HCT116 (cell line): ENCODE results near the gene SAPCD2. TPM values are rescaled to one million over a fixed set of nuclear protein-coding genes. Genes with fewer than 3 reads are reported as not detected.

Source experiments
- ATAC-seq: fragments of 200-7000 bp; cut with Tn5 transposase; 2 replicates; pipeline ENCODE4 v1.9.1; 2020; ENCODE audit warnings: mild to moderate bottlenecking, moderate library complexity
- BruUV-seq: library from RNA; stranded (reverse); fragments of 400-500 nt; replicated peaks from 2 replicates; lab custom pipeline; 2021; lab: Mats Ljungman, UMichigan
- CTCF ChIA-PET: fragments of 300-600 bp; sonication (Branson Sonifier 250); formaldehyde crosslinking; loops from one replicate; lab custom pipeline; 2021; ENCODE audit warnings: antibody characterized with exemption; lab: Charles Lee
- POLR2A ChIA-PET: fragments of 300-600, 350-600 bp; sonication (Branson Sonifier 250); formaldehyde crosslinking; loops from one replicate; lab custom pipeline; 2021; ENCODE audit warnings: antibody characterized with exemption; lab: Charles Lee
- RAD21 ChIA-PET, 2 experiments: fragments of 300-600 bp; sonication (Branson Sonifier 250); formaldehyde crosslinking; loops; one replicate each; lab custom pipeline; 2023; ENCODE audit warnings: low total read pairs in 2 of 2; ENCODE audit not compliant: uncharacterized antibody in 2 of 2, unreplicated experiment in 2 of 2, low non-redundant PET in 1 of 2; lab: Charles Lee
- DNase-seq: peaks from one replicate; pipeline ENCODE4 v3.0.0-alpha.2; 2010; ENCODE audit warnings: low read depth, low spot score
- H2AFZ ChIP-seq: fragments of 200-600 bp; shearing (Covaris generic), sonication (generic); 2 replicates; pipeline ENCODE4 v1.6.1; 2017; ENCODE audit warnings: low read depth, mixed run types, mixed read lengths, antibody characterized with exemption, low read length; ENCODE audit not compliant: poor library complexity, severe bottlenecking
- H3K27ac ChIP-seq: 2 replicates; pipeline ENCODE4 v1.5.1; 2012; ENCODE audit warnings: low read depth, low read length
- H3K27me3 ChIP-seq: fragments of 200-600 bp; sonication (generic); 2 replicates; pipeline ENCODE4 v1.6.1; 2016; ENCODE audit warnings: mixed run types, low read length, mixed read lengths; ENCODE audit not compliant: insufficient read depth
- H3K36me3 ChIP-seq, 2 experiments: fragments of 200-500 bp in 1 of 2; fragments of 200-600 bp in 1 of 2; sonication (Bioruptor generic) in 1 of 2; sonication (generic) in 1 of 2; 2 replicates each; pipeline versions ENCODE4 v1.5.1 to v1.6.1; 2014 to 2016; ENCODE audit warnings: low read length in 2 of 2, inconsistent platforms in 1 of 2, mixed read lengths in 1 of 2, mixed run types in 1 of 2; ENCODE audit not compliant: insufficient read depth in 2 of 2, control insufficient read depth in 1 of 2
- H3K4me1 ChIP-seq, 2 experiments: fragments of 200-600 bp in 1 of 2; sonication (generic) in 1 of 2; 2 replicates each; pipeline versions ENCODE4 v1.5.1 to v1.6.1; 2012 to 2017; ENCODE audit warnings: low read length in 2 of 2, inconsistent platforms in 1 of 2, mild to moderate bottlenecking in 1 of 2, mixed read lengths in 1 of 2, mixed run types in 1 of 2, moderate library complexity in 1 of 2; ENCODE audit not compliant: insufficient read depth in 2 of 2, control insufficient read depth in 1 of 2
- H3K4me2 ChIP-seq: fragments of 200-600 bp; sonication (generic); 2 replicates; pipeline ENCODE4 v1.6.1; 2017; ENCODE audit warnings: mixed run types, low read length, mixed read lengths
- H3K4me3 ChIP-seq, 2 experiments: fragments of 200-600 bp in 1 of 2; sonication (generic) in 1 of 2; replicated peaks in 1 of 2; 2 replicates each; pipeline ENCODE4 v1.5.1; 2011 to 2016; ENCODE audit warnings: low read length in 2 of 2, control low read depth in 1 of 2, low read depth in 1 of 2, mild to moderate bottlenecking in 1 of 2, mixed read lengths in 1 of 2, mixed run types in 1 of 2
- H3K79me2 ChIP-seq: fragments of 200-600 bp; sonication (generic); 2 replicates; pipeline ENCODE4 v1.6.1; 2017; ENCODE audit warnings: mild to moderate bottlenecking, mixed run types, low read length, moderate library complexity, mixed read lengths; ENCODE audit not compliant: insufficient read depth
- H3K9ac ChIP-seq: fragments of 200-600 bp; sonication (generic); 2 replicates; pipeline ENCODE4 v1.6.1; 2016; ENCODE audit warnings: low read length, mixed read lengths
- H3K9me2 ChIP-seq: fragments of 200-600 bp; sonication (generic), shearing (Covaris generic); 2 replicates; pipeline ENCODE4 v1.6.1; 2017; ENCODE audit warnings: mixed run types, mild to moderate bottlenecking, moderate library complexity; ENCODE audit not compliant: insufficient read depth
- H3K9me3 ChIP-seq, 2 experiments: fragments of 200-500 bp in 1 of 2; fragments of 200-600 bp in 1 of 2; sonication (Bioruptor generic) in 1 of 2; sonication (generic) in 1 of 2; 2 replicates each; pipeline ENCODE4 v1.6.1; 2014 to 2017; ENCODE audit warnings: low read length in 2 of 2, mixed read lengths in 2 of 2, inconsistent platforms in 1 of 2, low read depth in 1 of 2, mild to moderate bottlenecking in 1 of 2, mixed run types in 1 of 2, moderate library complexity in 1 of 2; ENCODE audit not compliant: control insufficient read depth in 1 of 2, insufficient read depth in 1 of 2
- H4K20me1 ChIP-seq: fragments of 200-600 bp; sonication (generic), shearing (Covaris generic); 2 replicates; pipeline ENCODE4 v1.6.1; 2017; ENCODE audit warnings: mixed run types, mild to moderate bottlenecking, moderate library complexity; ENCODE audit not compliant: insufficient read depth
- CEBPB ChIP-seq: IDR thresholded peaks from 2 replicates; pipeline ENCODE4 v1.6.1; 2012; ENCODE audit warnings: low read depth
- CTCF ChIP-seq, 3 experiments: fragments of 200-600 bp in 1 of 3; sonication (generic) in 1 of 3; IDR thresholded peaks in 2 of 3; conservative IDR thresholded peaks in 1 of 3; 2 replicates each; pipeline ENCODE4 v1.5.1; 2012 to 2017; ENCODE audit warnings: low read depth in 2 of 3, low read length in 2 of 3, antibody characterized with exemption in 1 of 3, borderline replicate concordance in 1 of 3, control low read depth in 1 of 3, mild to moderate bottlenecking in 1 of 3, mixed read lengths in 1 of 3, mixed run types in 1 of 3, moderate library complexity in 1 of 3; ENCODE audit not compliant: insufficient read depth in 1 of 3
- EGR1 ChIP-seq: IDR thresholded peaks from 2 replicates; pipeline ENCODE4 v1.6.1; 2012; ENCODE audit warnings: low read depth
- ELF1 ChIP-seq: IDR thresholded peaks from 2 replicates; pipeline ENCODE4 v1.6.1; 2012; ENCODE audit warnings: low read depth, borderline replicate concordance
- JUND ChIP-seq: IDR thresholded peaks from 2 replicates; pipeline ENCODE4 v1.6.1; 2012
- MAX ChIP-seq: IDR thresholded peaks from 2 replicates; pipeline ENCODE4 v1.6.1; 2012
- POLR2AphosphoS5 ChIP-seq: IDR thresholded peaks from 2 replicates; pipeline ENCODE4 v1.6.1; 2011; ENCODE audit warnings: mild to moderate bottlenecking, low read depth, low read length, moderate library complexity
- RAD21 ChIP-seq: IDR thresholded peaks from 2 replicates; pipeline ENCODE4 v1.6.1; 2012; ENCODE audit warnings: low read depth, mild to moderate bottlenecking
- REST ChIP-seq: IDR thresholded peaks from 2 replicates; pipeline ENCODE4 v1.6.1; 2012; ENCODE audit warnings: low read depth
- SIN3A ChIP-seq: IDR thresholded peaks from 2 replicates; pipeline ENCODE4 v1.6.1; 2012; ENCODE audit warnings: low read depth
- SP1 ChIP-seq: IDR thresholded peaks from 2 replicates; pipeline ENCODE4 v1.6.1; 2012; ENCODE audit warnings: low read depth
- SRF ChIP-seq: IDR thresholded peaks from 2 replicates; pipeline ENCODE4 v1.6.1; 2012; ENCODE audit warnings: low read depth
- TCF7L2 ChIP-seq: IDR thresholded peaks from 2 replicates; pipeline ENCODE4 v1.7.0; 2011; ENCODE audit warnings: borderline replicate concordance, inconsistent platforms; ENCODE audit not compliant: insufficient read depth, insufficient read length; ENCODE audit errors: extremely low read depth
- ZFX ChIP-seq: fragments of 450-650 bp; IDR thresholded peaks from 2 replicates; pipeline ENCODE4 v1.6.1; 2017
- ZNF274 ChIP-seq: fragments of 200-500 bp; sonication (Bioruptor generic); IDR thresholded peaks from 2 replicates; pipeline ENCODE4 v1.6.1; 2014; ENCODE audit warnings: mild to moderate bottlenecking, low read depth, low read length, inconsistent platforms
- intact Hi-C: fragments of 100-400 bp; cut with micrococcal nuclease; formaldehyde crosslinking; loops from 2 replicates; pipeline ENCODE4 v1.10.0; 2022
- total RNA-seq: library from RNA; stranded (reverse); gene quantifications from one replicate; pipeline ENCODE4 v1.2.1, GENCODE V29; 2021; ENCODE audit not compliant: unreplicated experiment

Gene SAPCD2
- total RNA-seq, 1 experiment from 2014 or later, result 71.7 TPM

GRCh38 chr9:137042751-137043727 is 27.3 kb downstream of the SAPCD2 start:
- TF ChIP-seq CEBPB (no peak), ZNF274 (no peak), MAX (no peak), SRF (no peak), SP1 (no peak), REST (no peak), SIN3A (no peak), ELF1 (no peak), ZFX (no peak), RAD21 (no peak), CTCF (IDR thresholded peaks at IDR 0.05 in 2 of 3, conservative IDR thresholded peaks at IDR 0.05 in 1 of 3; ENCODE audit: borderline replicate concordance in 1 of 3, insufficient read depth in 1 of 3, low read depth in 2 of 3, low read length in 2 of 3) (no peak), JUND (no peak), EGR1 (no peak), POLR2AphosphoS5 (no peak), TCF7L2 (no peak)
- CTCF ChIA-PET, result no interaction called here
- H3K9me3 ChIP-seq, result no peaks in the 10 kb centered on the region
- peaks cover 3 to 7% of the 10 kb centered on the region in 2 experiments; a peak in 2 of 4 replicates for H3K36me3 ChIP-seq
- H3K79me2 ChIP-seq, result peaks cover 24% of the 10 kb centered on the region; the same call in 1 of the 2 replicates
- POLR2A ChIA-PET, result no interaction called here
- peaks cover 12 to 26% of the 10 kb centered on the region in 2 experiments for H3K4me1 ChIP-seq
- H3K9ac ChIP-seq, result no peak overlapping the region
- peak overlapping the region; percentile 77; the same call in 1 of the 2 replicates for H3K27ac ChIP-seq
- no peak overlapping the region for H3K4me3 ChIP-seq
- H3K27me3 ChIP-seq, result no peaks in the 10 kb centered on the region
- RAD21 ChIA-PET, result no interaction called here
- no peaks in the 10 kb centered on the region for H4K20me1 ChIP-seq
- H2AFZ ChIP-seq, result no peak overlapping the region
- intact Hi-C loops, result no loop called here
- DNase-seq (no peak), ATAC-seq (no peak)
- H3K9me2 ChIP-seq, result no peaks in the 10 kb centered on the region
- BruUV-seq, result no TSS peak
- H3K4me2 ChIP-seq, result 0 out of 2 replicates have a peak overlapping the region, but pooled peaks have one; percentile 97
